SK-N-SH treated with all-trans-retinoic acid at 6 μM for 48 hours (cell line): Measurements from ENCODE around the gene MDC1.

ENCODE experiments used
- ARNTL ChIP-seq: fragments of 450-650 bp; formaldehyde crosslinking; IDR thresholded peaks from 2 replicates; pipeline ENCODE4 v1.5.0; 2020; ENCODE audit warnings: low read depth, mild to moderate bottlenecking, moderate library complexity, borderline replicate concordance
- CSDC2 ChIP-seq: fragments of 250-450 bp; sonication (Bioruptor Pico); IDR thresholded peaks from 2 replicates; pipeline ENCODE4 v1.5.0; 2020; ENCODE audit warnings: mild to moderate bottlenecking, moderate library complexity
- ESRRG ChIP-seq: fragments of 250-450 bp; sonication (Bioruptor Pico); IDR thresholded peaks from 2 replicates; pipeline ENCODE4 v1.6.1; 2021; ENCODE audit warnings: mild to moderate bottlenecking
- GLIS3 ChIP-seq: fragments of 250-450 bp; sonication (Bioruptor Pico); IDR thresholded peaks from 2 replicates; pipeline ENCODE4 v1.5.0; 2020; ENCODE audit warnings: mild to moderate bottlenecking, moderate library complexity
- OSR1 ChIP-seq: fragments of 250-450 bp; sonication (Bioruptor Pico); IDR thresholded peaks from 2 replicates; pipeline ENCODE4 v1.8.0; 2022; ENCODE audit warnings: moderate library complexity, mild to moderate bottlenecking, inconsistent platforms
- RARB ChIP-seq: fragments of 250-450 bp; sonication (Bioruptor Pico); IDR thresholded peaks from 2 replicates; pipeline ENCODE4 v1.8.0; 2021; ENCODE audit warnings: mild to moderate bottlenecking, moderate library complexity
- SNAI2 ChIP-seq: fragments of 250-450 bp; sonication (Bioruptor Pico); IDR thresholded peaks from 2 replicates; pipeline ENCODE4 v1.5.0; 2020; ENCODE audit warnings: mild to moderate bottlenecking, moderate library complexity
- TCF4 ChIP-seq: fragments of 250-450 bp; sonication (Bioruptor Pico); IDR thresholded peaks from 2 replicates; pipeline ENCODE4 v1.8.0; 2021; ENCODE audit warnings: mild to moderate bottlenecking, moderate library complexity, borderline replicate concordance
- TOX ChIP-seq: fragments of 250-450 bp; sonication (Bioruptor Pico); IDR thresholded peaks from 2 replicates; pipeline ENCODE4 v1.8.0; 2021; ENCODE audit warnings: mild to moderate bottlenecking, moderate library complexity, borderline replicate concordance
- ZFP30 ChIP-seq: fragments of 450-650 bp; formaldehyde crosslinking; IDR thresholded peaks from 2 replicates; pipeline ENCODE4 v1.5.0; 2022; ENCODE audit warnings: mild to moderate bottlenecking, moderate library complexity
- TF ChIP-seq, protein P1 (sequence below): fragments of 250-450 bp; sonication (Bioruptor Pico); IDR thresholded peaks from 2 replicates; pipeline ENCODE4 v1.5.1; 2020; ENCODE audit warnings: low read depth, mild to moderate bottlenecking, moderate library complexity
- TF ChIP-seq, protein P2 (sequence below): fragments of 250-450 bp; sonication (Bioruptor Pico); IDR thresholded peaks from 2 replicates; pipeline ENCODE4 v1.8.0; 2020; ENCODE audit warnings: mild to moderate bottlenecking, moderate library complexity, borderline replicate concordance

DNA sequence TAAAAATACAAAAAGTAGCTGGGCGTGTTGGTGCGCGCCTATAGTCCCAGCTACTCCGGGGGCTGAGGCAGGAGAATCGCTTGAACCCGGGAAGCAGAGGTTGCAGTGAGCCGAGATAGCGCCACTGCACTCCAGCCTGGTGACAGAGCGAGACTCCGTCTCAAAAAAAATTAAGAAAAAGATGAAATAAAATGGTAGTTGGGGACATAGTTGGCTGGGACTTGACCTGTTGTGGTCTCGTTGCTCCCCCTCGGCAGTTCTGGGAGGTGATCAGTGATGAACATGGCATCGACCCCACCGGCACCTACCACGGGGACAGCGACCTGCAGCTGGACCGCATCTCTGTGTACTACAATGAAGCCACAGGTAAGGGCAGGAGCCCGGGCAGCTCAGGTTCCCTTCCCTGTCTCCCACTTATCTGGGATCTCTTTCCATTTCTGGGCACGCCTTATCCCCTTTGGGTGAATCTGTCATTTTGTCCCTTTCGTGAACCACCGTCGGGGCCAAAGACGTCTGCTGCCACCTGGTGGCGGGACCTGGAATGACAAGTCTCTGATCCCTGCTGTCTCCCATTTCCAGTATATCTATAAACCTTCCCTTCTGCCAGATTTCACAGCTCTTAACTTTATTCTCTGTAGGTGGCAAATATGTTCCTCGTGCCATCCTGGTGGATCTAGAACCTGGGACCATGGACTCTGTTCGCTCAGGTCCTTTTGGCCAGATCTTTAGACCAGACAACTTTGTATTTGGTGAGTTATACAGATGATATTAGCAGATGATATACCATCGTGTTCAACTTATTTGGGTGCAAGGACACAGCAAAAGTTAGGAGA, 5.4 kb upstream of the MDC1 start:
- TF ChIP-seq, protein P1, sequence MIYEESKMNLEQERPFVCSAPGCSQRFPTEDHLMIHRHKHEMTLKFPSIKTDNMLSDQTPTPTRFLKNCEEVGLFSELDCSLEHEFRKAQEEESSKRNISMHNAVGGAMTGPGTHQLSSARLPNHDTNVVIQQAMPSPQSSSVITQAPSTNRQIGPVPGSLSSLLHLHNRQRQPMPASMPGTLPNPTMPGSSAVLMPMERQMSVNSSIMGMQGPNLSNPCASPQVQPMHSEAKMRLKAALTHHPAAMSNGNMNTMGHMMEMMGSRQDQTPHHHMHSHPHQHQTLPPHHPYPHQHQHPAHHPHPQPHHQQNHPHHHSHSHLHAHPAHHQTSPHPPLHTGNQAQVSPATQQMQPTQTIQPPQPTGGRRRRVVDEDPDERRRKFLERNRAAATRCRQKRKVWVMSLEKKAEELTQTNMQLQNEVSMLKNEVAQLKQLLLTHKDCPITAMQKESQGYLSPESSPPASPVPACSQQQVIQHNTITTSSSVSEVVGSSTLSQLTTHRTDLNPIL (CRISPR knock-in tag): no peak
- TF ChIP-seq SNAI2 (CRISPR knock-in tag) (no peak), ARNTL (CRISPR knock-in tag) (no peak), TOX (no peak), OSR1 (CRISPR knock-in tag) (no peak), TCF4 (CRISPR knock-in tag) (no peak), GLIS3 (CRISPR knock-in tag) (no peak), CSDC2 (CRISPR knock-in tag) (no peak), RARB (CRISPR knock-in tag) (no peak), ESRRG (no peak), ZFP30 (no peak)
- TF ChIP-seq, protein P2, sequence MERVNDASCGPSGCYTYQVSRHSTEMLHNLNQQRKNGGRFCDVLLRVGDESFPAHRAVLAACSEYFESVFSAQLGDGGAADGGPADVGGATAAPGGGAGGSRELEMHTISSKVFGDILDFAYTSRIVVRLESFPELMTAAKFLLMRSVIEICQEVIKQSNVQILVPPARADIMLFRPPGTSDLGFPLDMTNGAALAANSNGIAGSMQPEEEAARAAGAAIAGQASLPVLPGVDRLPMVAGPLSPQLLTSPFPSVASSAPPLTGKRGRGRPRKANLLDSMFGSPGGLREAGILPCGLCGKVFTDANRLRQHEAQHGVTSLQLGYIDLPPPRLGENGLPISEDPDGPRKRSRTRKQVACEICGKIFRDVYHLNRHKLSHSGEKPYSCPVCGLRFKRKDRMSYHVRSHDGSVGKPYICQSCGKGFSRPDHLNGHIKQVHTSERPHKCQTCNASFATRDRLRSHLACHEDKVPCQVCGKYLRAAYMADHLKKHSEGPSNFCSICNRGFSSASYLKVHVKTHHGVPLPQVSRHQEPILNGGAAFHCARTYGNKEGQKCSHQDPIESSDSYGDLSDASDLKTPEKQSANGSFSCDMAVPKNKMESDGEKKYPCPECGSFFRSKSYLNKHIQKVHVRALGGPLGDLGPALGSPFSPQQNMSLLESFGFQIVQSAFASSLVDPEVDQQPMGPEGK (CRISPR knock-in tag): no peak
